ENCODE data around the gene FOXF1. TPM values are rescaled to one million over a fixed set of nuclear protein-coding genes. Genes with fewer than 3 reads are reported as not detected.

FOXF1 gene
- total RNA-seq, 1 experiment from 2014 or later, result 0.10 TPM

DNA sequence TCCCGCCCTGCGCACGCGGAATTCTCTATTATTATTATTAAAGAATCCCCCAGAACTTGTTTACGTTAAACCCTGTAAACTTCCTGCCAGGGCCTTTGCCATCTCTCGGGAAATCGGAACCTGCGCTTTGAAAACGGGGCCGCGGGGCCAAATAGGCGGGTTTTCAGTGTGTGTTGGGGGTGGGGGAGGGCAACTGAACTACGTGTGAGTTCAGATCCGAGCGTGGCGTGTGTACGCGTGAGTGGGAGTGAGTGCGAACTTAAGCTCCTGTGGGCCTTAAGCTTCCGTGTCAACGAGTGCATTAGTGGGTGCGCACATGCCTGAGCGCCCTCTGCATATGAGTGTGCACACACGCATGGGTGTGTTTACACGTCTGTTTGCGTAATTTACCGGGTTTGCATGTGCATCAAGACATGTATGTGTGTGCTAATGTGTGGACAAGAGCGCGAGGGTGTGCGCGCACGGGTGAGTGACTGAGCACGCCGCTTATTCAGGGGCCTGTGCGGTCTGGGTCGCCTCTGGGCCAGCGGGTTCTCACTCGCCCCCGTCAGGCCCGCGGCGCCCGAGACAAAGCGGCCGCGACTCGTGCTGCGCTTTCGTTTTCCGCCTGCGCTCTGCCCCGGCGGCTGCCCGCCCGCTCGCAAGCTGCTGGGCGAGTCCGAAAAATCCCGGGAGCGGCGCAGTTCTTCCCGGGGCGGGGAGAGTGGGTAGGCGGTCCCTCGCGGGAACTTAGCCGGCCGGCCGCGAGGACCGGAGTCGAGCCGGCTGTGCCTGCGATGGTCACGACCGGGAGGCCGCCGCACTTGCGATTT is 1.2 kb upstream of the FOXF1 start:
- CTCF ChIA-PET, result no interaction called here
- POLR2A ChIA-PET, result interaction anchor here (0.6 kb wide), 1 partner anchor 219 kb away, joined by 3 read pairs; no protein-coding TSS in a partner anchor
- ATAC-seq, result peak; percentile 55
- Histone ChIP-seq H3K4me1 (ENCODE audit: control insufficient read depth, insufficient read depth, low read length) (no peaks in the 10 kb centered on the region), H3K9me3 (ENCODE audit: control insufficient read depth, insufficient read depth, low read depth, low read length) (no peaks in the 10 kb centered on the region), H3K4me3 (ENCODE audit: low read depth in 2 of 2, low read length in 2 of 2) (peak overlapping the region; percentile 38 to 53), H3K27me3 (ENCODE audit: control insufficient read depth, insufficient read depth, low read length) (peaks cover 21% of the 10 kb centered on the region), H3K27ac (ENCODE audit: low read length) (no peak overlapping the region), H3K36me3 (ENCODE audit: control insufficient read depth, insufficient read depth, low read length) (peaks cover 4% of the 10 kb centered on the region; the same call in 1 of the 2 replicates)
- TF ChIP-seq REST (IDR thresholded peaks at IDR 0.05; ENCODE audit: insufficient read depth in 1 of 2, low read depth in 2 of 2, low read length in 1 of 2), result no peak
- no peak for TF ChIP-seq POLR2AphosphoS5 (IDR thresholded peaks at IDR 0.05; ENCODE audit: low read depth, low read length)
- in situ Hi-C loops (cut with HindIII; ENCODE audit: low pct_unique_long_range_greater_than_20kb, low sequenced_read_pairs) (no loop called here), intact Hi-C loops (cut with micrococcal nuclease; ENCODE audit: unreplicated experiment) (no loop called here)
- BruUV-seq (replicated peaks), result no TSS peak
- DNase-seq (ENCODE audit: low read depth, low spot score), result no peak

DNA sequence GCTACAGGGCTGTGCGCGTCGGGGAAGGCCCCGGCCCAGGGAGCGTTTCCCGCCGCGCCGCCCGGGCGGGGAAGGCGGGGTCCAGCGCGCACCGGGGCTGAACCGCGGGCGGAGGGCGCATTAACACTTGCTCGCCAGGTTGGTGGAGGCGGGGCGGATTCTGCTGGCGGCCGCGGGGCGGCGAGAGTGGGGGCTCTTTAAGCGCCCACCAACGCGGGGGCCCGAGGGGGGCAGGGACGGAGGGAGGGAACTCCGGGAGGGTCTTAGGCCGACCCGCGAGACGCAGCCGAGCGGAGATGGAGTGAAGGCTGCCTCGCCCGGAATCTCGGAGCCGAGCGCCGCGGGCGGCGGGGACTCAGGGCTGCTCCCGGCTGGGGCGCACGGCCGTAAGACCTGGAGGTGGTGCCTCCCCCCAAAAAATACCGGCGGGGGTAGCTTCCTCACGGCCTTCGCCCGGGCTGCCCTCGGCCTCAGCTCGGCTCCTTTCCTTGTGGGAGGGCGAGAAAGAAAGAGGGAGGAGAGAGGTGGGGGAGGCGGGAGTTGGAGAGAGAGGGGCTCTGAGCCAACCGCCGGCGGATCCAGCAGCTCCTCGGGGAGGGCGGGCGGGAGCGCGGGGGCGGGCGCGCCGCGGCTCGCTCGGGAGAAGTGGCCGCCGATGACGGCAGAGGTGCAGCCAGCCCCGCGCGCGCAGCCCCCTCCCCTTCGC is 415 bp upstream of the FOXF1 start:
- CTCF ChIA-PET, result no interaction called here

More for the DNA sequence above, 415 bp upstream of the FOXF1 start:
- BruUV-seq (replicated peaks), result no TSS peak
- DNase-seq (ENCODE audit: low read depth, low spot score), result no peak
- no peaks in the 10 kb centered on the region for H3K9me3 ChIP-seq (ENCODE audit: control insufficient read depth, insufficient read depth, low read depth, low read length)
- POLR2A ChIA-PET, result interaction anchor here (0.6 kb wide), 1 partner anchor 218 kb away, joined by 3 read pairs; no protein-coding TSS in a partner anchor
- H3K4me1 ChIP-seq (ENCODE audit: control insufficient read depth, insufficient read depth, low read length), result no peaks in the 10 kb centered on the region
- TF ChIP-seq, protein P1, sequence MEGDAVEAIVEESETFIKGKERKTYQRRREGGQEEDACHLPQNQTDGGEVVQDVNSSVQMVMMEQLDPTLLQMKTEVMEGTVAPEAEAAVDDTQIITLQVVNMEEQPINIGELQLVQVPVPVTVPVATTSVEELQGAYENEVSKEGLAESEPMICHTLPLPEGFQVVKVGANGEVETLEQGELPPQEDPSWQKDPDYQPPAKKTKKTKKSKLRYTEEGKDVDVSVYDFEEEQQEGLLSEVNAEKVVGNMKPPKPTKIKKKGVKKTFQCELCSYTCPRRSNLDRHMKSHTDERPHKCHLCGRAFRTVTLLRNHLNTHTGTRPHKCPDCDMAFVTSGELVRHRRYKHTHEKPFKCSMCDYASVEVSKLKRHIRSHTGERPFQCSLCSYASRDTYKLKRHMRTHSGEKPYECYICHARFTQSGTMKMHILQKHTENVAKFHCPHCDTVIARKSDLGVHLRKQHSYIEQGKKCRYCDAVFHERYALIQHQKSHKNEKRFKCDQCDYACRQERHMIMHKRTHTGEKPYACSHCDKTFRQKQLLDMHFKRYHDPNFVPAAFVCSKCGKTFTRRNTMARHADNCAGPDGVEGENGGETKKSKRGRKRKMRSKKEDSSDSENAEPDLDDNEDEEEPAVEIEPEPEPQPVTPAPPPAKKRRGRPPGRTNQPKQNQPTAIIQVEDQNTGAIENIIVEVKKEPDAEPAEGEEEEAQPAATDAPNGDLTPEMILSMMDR (IDR thresholded peaks at IDR 0.05), result no peak
- TF ChIP-seq POLR2AphosphoS5 (IDR thresholded peaks at IDR 0.05; ENCODE audit: low read depth, low read length) (no peak), SIN3A (IDR thresholded peaks at IDR 0.05; ENCODE audit: borderline replicate concordance, insufficient read depth, low read depth, low read length) (no peak), TCF7L2 (IDR thresholded peaks at IDR 0.05; ENCODE audit: low read depth, low read length) (no peak), REST (IDR thresholded peaks at IDR 0.05; ENCODE audit: insufficient read depth in 1 of 2, low read depth in 2 of 2, low read length in 1 of 2) (no peak)
- H3K27me3 ChIP-seq (ENCODE audit: control insufficient read depth, insufficient read depth, low read length), result peaks cover 19% of the 10 kb centered on the region
- in situ Hi-C loops (cut with HindIII; ENCODE audit: low pct_unique_long_range_greater_than_20kb, low sequenced_read_pairs), result no loop called here
- peak overlapping the region; percentile 38 to 53 for H3K4me3 ChIP-seq (ENCODE audit: low read depth in 2 of 2, low read length in 2 of 2)
- H3K27ac ChIP-seq (ENCODE audit: low read length), result no peak overlapping the region
- peaks cover 4% of the 10 kb centered on the region; the same call in 1 of the 2 replicates for H3K36me3 ChIP-seq (ENCODE audit: control insufficient read depth, insufficient read depth, low read length)
- peak; percentile 49 for ATAC-seq
- intact Hi-C loops (cut with micrococcal nuclease; ENCODE audit: unreplicated experiment), result no loop called here

Data from Panc1 (cell line).